Measurements from ENCODE around the gene ERC2.

ERC2 gene

DNA sequence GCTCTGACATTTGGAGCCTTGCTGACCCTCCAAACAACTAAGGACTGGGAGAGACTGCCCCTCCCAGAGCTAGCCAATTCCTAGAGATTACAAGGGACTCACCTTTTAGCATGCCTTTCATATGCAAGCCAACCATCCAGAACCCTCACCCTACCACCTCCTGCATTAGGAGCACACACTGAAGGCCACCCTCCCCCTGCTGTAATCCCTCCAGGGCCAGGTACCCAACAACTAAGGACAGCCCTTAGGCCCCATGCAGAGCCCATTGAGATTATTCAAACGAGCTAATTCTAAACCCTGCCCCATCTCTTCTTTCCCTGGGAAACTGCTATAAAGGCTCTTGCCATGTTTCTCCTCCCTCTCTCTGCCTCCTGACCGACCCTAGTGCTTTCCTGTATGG is 352.6 kb downstream of the ERC2 start:
- H3K79me2 ChIP-seq (ENCODE audit: insufficient read depth, low read length): no peaks in the 10 kb centered on the region
- H3K9ac ChIP-seq (ENCODE audit: low read depth, low read length, poor library complexity, severe bottlenecking): no peak overlapping the region
- H3K4me3 ChIP-seq (ENCODE audit: low read length, poor library complexity, severe bottlenecking): no peak overlapping the region
- H2AFZ ChIP-seq (ENCODE audit: low read length): no peak overlapping the region
- H3K4me2 ChIP-seq (ENCODE audit: low read depth, low read length, poor library complexity, severe bottlenecking): no peak overlapping the region
- TF ChIP-seq, protein P1, sequence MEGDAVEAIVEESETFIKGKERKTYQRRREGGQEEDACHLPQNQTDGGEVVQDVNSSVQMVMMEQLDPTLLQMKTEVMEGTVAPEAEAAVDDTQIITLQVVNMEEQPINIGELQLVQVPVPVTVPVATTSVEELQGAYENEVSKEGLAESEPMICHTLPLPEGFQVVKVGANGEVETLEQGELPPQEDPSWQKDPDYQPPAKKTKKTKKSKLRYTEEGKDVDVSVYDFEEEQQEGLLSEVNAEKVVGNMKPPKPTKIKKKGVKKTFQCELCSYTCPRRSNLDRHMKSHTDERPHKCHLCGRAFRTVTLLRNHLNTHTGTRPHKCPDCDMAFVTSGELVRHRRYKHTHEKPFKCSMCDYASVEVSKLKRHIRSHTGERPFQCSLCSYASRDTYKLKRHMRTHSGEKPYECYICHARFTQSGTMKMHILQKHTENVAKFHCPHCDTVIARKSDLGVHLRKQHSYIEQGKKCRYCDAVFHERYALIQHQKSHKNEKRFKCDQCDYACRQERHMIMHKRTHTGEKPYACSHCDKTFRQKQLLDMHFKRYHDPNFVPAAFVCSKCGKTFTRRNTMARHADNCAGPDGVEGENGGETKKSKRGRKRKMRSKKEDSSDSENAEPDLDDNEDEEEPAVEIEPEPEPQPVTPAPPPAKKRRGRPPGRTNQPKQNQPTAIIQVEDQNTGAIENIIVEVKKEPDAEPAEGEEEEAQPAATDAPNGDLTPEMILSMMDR (conservative IDR thresholded peaks at IDR 0.05; ENCODE audit: low read length): no peak
- TF ChIP-seq EZH2phosphoT487 (IDR thresholded peaks at IDR 0.05; ENCODE audit: borderline replicate concordance): no peak
- no peaks in the 10 kb centered on the region for H3K4me1 ChIP-seq (ENCODE audit: insufficient read depth, low read length, poor library complexity, severe bottlenecking)
- H3K9me2 ChIP-seq (replicated peaks; ENCODE audit: low read depth, low read length): no peaks in the 10 kb centered on the region
- H3F3A ChIP-seq (ENCODE audit: low read depth): no peaks in the 10 kb centered on the region
- H3K27me3 ChIP-seq (ENCODE audit: insufficient read depth, low read length, poor library complexity, severe bottlenecking): no peaks in the 10 kb centered on the region
- no peaks in the 10 kb centered on the region for H3K9me3 ChIP-seq (ENCODE audit: insufficient read depth, low read depth, low read length)
- H4K20me1 ChIP-seq (ENCODE audit: insufficient read depth, low read length, poor library complexity, severe bottlenecking): no peaks in the 10 kb centered on the region
- no peaks in the 10 kb centered on the region for H3K36me3 ChIP-seq (ENCODE audit: insufficient read depth, low read length)

DNA sequence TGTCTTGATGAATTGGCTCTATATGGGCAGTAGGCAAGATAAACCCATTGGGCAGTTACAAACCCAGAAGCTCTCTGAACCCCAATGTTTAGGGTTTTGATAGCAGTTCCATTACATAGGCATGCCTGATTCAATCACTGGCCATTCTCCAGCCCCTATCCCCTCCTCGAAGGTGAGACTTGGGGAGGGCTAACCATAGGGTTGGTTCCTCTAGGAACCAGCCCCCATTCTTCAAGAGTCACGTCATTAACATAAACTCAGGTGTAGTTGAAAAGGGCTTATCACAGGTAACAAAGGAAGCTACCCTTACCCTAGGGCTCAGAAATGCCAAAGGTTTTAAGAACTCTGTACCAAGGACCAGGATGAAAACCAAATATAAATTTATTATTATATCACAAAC is 353.1 kb downstream of the ERC2 start:
- Histone ChIP-seq H3K9ac (ENCODE audit: low read depth, low read length, poor library complexity, severe bottlenecking) (no peak overlapping the region), H3K9me3 (ENCODE audit: insufficient read depth, low read depth, low read length) (no peaks in the 10 kb centered on the region), H3K36me3 (ENCODE audit: insufficient read depth, low read length) (no peaks in the 10 kb centered on the region), H3F3A (ENCODE audit: low read depth) (no peaks in the 10 kb centered on the region), H3K79me2 (ENCODE audit: insufficient read depth, low read length) (no peaks in the 10 kb centered on the region), H2AFZ (ENCODE audit: low read length) (no peak overlapping the region), H3K27me3 (ENCODE audit: insufficient read depth, low read length, poor library complexity, severe bottlenecking) (no peaks in the 10 kb centered on the region), H3K4me3 (ENCODE audit: low read length, poor library complexity, severe bottlenecking) (no peak overlapping the region), H4K20me1 (ENCODE audit: insufficient read depth, low read length, poor library complexity, severe bottlenecking) (no peaks in the 10 kb centered on the region), H3K9me2 (replicated peaks; ENCODE audit: low read depth, low read length) (no peaks in the 10 kb centered on the region), H3K4me1 (ENCODE audit: insufficient read depth, low read length, poor library complexity, severe bottlenecking) (no peaks in the 10 kb centered on the region), H3K4me2 (ENCODE audit: low read depth, low read length, poor library complexity, severe bottlenecking) (no peak overlapping the region)
- TF ChIP-seq EZH2phosphoT487 (IDR thresholded peaks at IDR 0.05; ENCODE audit: borderline replicate concordance): no peak
- TF ChIP-seq, protein P1 (conservative IDR thresholded peaks at IDR 0.05; ENCODE audit: low read length): no peak

DNA sequence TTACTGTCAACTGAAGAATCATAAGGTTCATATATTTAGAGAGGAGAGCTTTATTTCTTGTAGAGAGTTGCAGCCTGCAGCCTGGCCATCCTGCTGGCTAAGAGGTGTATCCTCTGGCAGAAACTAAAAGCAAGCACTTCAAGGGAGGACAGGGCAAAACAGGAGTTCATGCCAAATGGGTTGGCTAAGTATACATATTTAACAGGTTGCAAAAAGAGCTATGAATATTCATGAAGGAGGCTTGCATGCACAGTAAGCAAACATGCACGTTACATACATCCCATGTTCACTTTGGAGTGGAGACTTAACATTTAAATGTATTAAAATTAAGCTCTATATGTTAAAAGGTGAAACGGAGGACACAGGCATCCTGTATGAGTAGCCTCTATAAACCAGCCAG is 354.4 kb downstream of the ERC2 start:
- Histone ChIP-seq H3K9ac (ENCODE audit: low read depth, low read length, poor library complexity, severe bottlenecking) (no peak overlapping the region), H3K4me2 (ENCODE audit: low read depth, low read length, poor library complexity, severe bottlenecking) (no peak overlapping the region), H3K4me1 (ENCODE audit: insufficient read depth, low read length, poor library complexity, severe bottlenecking) (no peaks in the 10 kb centered on the region), H3K9me3 (ENCODE audit: insufficient read depth, low read depth, low read length) (no peaks in the 10 kb centered on the region), H3K27me3 (ENCODE audit: insufficient read depth, low read length, poor library complexity, severe bottlenecking) (no peaks in the 10 kb centered on the region), H3K9me2 (replicated peaks; ENCODE audit: low read depth, low read length) (no peaks in the 10 kb centered on the region), H2AFZ (ENCODE audit: low read length) (no peak overlapping the region), H3F3A (ENCODE audit: low read depth) (no peaks in the 10 kb centered on the region), H3K36me3 (ENCODE audit: insufficient read depth, low read length) (no peaks in the 10 kb centered on the region), H3K79me2 (ENCODE audit: insufficient read depth, low read length) (no peaks in the 10 kb centered on the region), H4K20me1 (ENCODE audit: insufficient read depth, low read length, poor library complexity, severe bottlenecking) (no peaks in the 10 kb centered on the region), H3K4me3 (ENCODE audit: low read length, poor library complexity, severe bottlenecking) (no peak overlapping the region)
- no peak for TF ChIP-seq EZH2phosphoT487 (IDR thresholded peaks at IDR 0.05; ENCODE audit: borderline replicate concordance)

DNA sequence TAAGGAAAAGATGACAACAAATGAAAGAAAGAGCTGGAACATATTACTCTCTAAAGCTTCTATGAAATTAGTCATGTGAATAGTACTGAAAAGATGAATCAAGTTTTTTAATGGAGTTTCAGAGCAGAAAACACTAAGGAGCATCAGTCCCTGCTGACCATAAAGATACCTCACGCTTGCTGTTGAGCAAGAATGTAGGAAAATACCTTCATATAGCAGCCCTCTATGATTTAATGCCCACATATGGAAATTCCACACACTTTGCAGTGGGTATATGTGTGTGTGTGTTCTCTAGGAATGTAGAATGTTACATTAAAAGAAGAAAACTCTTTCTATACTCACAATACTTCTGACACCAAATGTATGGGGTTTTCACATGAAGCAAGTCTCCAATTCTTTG is 355.0 kb downstream of the ERC2 start:
- H3K4me1 ChIP-seq (ENCODE audit: insufficient read depth, low read length, poor library complexity, severe bottlenecking): no peaks in the 10 kb centered on the region
- H3K9me3 ChIP-seq (ENCODE audit: insufficient read depth, low read depth, low read length): no peaks in the 10 kb centered on the region
- H3K9me2 ChIP-seq (replicated peaks; ENCODE audit: low read depth, low read length): no peaks in the 10 kb centered on the region
- H4K20me1 ChIP-seq (ENCODE audit: insufficient read depth, low read length, poor library complexity, severe bottlenecking): no peaks in the 10 kb centered on the region
- no peak overlapping the region for H2AFZ ChIP-seq (ENCODE audit: low read length)
- H3K9ac ChIP-seq (ENCODE audit: low read depth, low read length, poor library complexity, severe bottlenecking): no peak overlapping the region
- H3K4me3 ChIP-seq (ENCODE audit: low read length, poor library complexity, severe bottlenecking): no peak overlapping the region
- TF ChIP-seq EZH2phosphoT487 (IDR thresholded peaks at IDR 0.05; ENCODE audit: borderline replicate concordance): no peak
- TF ChIP-seq, protein P1 (conservative IDR thresholded peaks at IDR 0.05; ENCODE audit: low read length): no peak
- H3K4me2 ChIP-seq (ENCODE audit: low read depth, low read length, poor library complexity, severe bottlenecking): no peak overlapping the region
- no peaks in the 10 kb centered on the region for H3K36me3 ChIP-seq (ENCODE audit: insufficient read depth, low read length)
- no peaks in the 10 kb centered on the region for H3F3A ChIP-seq (ENCODE audit: low read depth)
- H3K27me3 ChIP-seq (ENCODE audit: insufficient read depth, low read length, poor library complexity, severe bottlenecking): no peaks in the 10 kb centered on the region
- no peaks in the 10 kb centered on the region for H3K79me2 ChIP-seq (ENCODE audit: insufficient read depth, low read length)
